DND-41 (cell line): ENCODE results near the gene ZNF791.

Experiments used
- CTCF ChIP-seq: IDR thresholded peaks from 2 replicates; pipeline ENCODE4 v1.5.1; 2012; ENCODE audit warnings: borderline replicate concordance, low read length, moderate library complexity, mild to moderate bottlenecking; ENCODE audit not compliant: poor library complexity, severe bottlenecking; ENCODE audit errors: extremely low read depth
- EZH2 ChIP-seq: IDR thresholded peaks from 3 replicates; pipeline ENCODE4 v1.6.1; 2012; ENCODE audit warnings: borderline replicate concordance, low read depth, mild to moderate bottlenecking, moderate library complexity, low read length, inconsistent platforms; ENCODE audit not compliant: severe bottlenecking

- TF ChIP-seq CTCF (no peak), EZH2 (no peak)
Measured at GRCh38 chr19:12617646-12618045, 6.9 kb downstream of the ZNF791 start.
